ENCODE measurements around the gene ANKRD11. TPM values are rescaled to one million over a fixed set of nuclear protein-coding genes. Genes with fewer than 3 reads are reported as not detected.

Gene ANKRD11
- total RNA-seq, 1 experiment from 2014 or later = 99.4 TPM

GRCh38 chr16:89377453-89377848 lies 112.9 kb downstream of the ANKRD11 start:
- Histone ChIP-seq H3K4me3 (ENCODE audit: low read depth in 2 of 2, low read length in 2 of 2) (no peak overlapping the region), H3K36me3 (ENCODE audit: control insufficient read depth, insufficient read depth, low read length) (no peaks in the 10 kb centered on the region), H3K9me3 (ENCODE audit: control insufficient read depth, insufficient read depth, low read depth, low read length) (no peaks in the 10 kb centered on the region), H3K4me1 (ENCODE audit: control insufficient read depth, insufficient read depth, low read length) (peaks cover 80% of the 10 kb centered on the region), H3K27me3 (ENCODE audit: control insufficient read depth, insufficient read depth, low read length) (no peaks in the 10 kb centered on the region), H3K27ac (ENCODE audit: low read length) (no peak overlapping the region)
- no peak for ATAC-seq
- ChIA-PET POLR2A (no interaction called here), CTCF (no interaction called here)
- in situ Hi-C loops (cut with HindIII; ENCODE audit: low pct_unique_long_range_greater_than_20kb, low sequenced_read_pairs) (no loop called here), intact Hi-C loops (cut with micrococcal nuclease; ENCODE audit: unreplicated experiment) (no loop called here)
- no peak for DNase-seq (ENCODE audit: low read depth, low spot score)
- TF ChIP-seq CTCF (IDR thresholded peaks at IDR 0.05) = no peak
- no peak for TF ChIP-seq TCF7L2 (IDR thresholded peaks at IDR 0.05; ENCODE audit: low read depth, low read length)
- no peak for TF ChIP-seq SIN3A (IDR thresholded peaks at IDR 0.05; ENCODE audit: borderline replicate concordance, insufficient read depth, low read depth, low read length)
- no peak for TF ChIP-seq POLR2AphosphoS5 (IDR thresholded peaks at IDR 0.05; ENCODE audit: low read depth, low read length)
- no peak for TF ChIP-seq REST (IDR thresholded peaks at IDR 0.05; ENCODE audit: insufficient read depth in 1 of 2, low read depth in 2 of 2, low read length in 1 of 2)
- no TSS peak for BruUV-seq (replicated peaks)

- ATAC-seq (no peak), DNase-seq (ENCODE audit: low read depth, low spot score) (no peak)
- CTCF ChIA-PET = interaction anchor here (0.6 kb wide), 1 partner anchor 84 kb away, joined by 3 read pairs; no protein-coding TSS in a partner anchor
- Histone ChIP-seq H3K9me3 (ENCODE audit: control insufficient read depth, insufficient read depth, low read depth, low read length) (no peaks in the 10 kb centered on the region), H3K27me3 (ENCODE audit: control insufficient read depth, insufficient read depth, low read length) (no peaks in the 10 kb centered on the region), H3K4me3 (ENCODE audit: low read depth in 2 of 2, low read length in 2 of 2) (no peak overlapping the region), H3K27ac (ENCODE audit: low read length) (no peak overlapping the region), H3K4me1 (ENCODE audit: control insufficient read depth, insufficient read depth, low read length) (peaks cover 78% of the 10 kb centered on the region), H3K36me3 (ENCODE audit: control insufficient read depth, insufficient read depth, low read length) (no peaks in the 10 kb centered on the region)
- intact Hi-C loops (cut with micrococcal nuclease; ENCODE audit: unreplicated experiment) = no loop called here
- TF ChIP-seq TCF7L2 (IDR thresholded peaks at IDR 0.05; ENCODE audit: low read depth, low read length) (no peak), SIN3A (IDR thresholded peaks at IDR 0.05; ENCODE audit: borderline replicate concordance, insufficient read depth, low read depth, low read length) (no peak), REST (IDR thresholded peaks at IDR 0.05; ENCODE audit: insufficient read depth in 1 of 2, low read depth in 2 of 2, low read length in 1 of 2) (no peak), CTCF (IDR thresholded peaks at IDR 0.05) (no peak), POLR2AphosphoS5 (IDR thresholded peaks at IDR 0.05; ENCODE audit: low read depth, low read length) (no peak)
- POLR2A ChIA-PET = no interaction called here
- in situ Hi-C loops (cut with HindIII; ENCODE audit: low pct_unique_long_range_greater_than_20kb, low sequenced_read_pairs) = no loop called here
- BruUV-seq (replicated peaks) = no TSS peak
Measured at GRCh38 chr16:89376812-89377452, 113.4 kb downstream of the ANKRD11 start.

All from Panc1 (cell line).